ENCODE results near the gene LDAF1.
"Not testable (repeated sequence)": the region's sequence is repeated elsewhere in the genome, so short reads cannot be mapped to it uniquely, and the experiment has no call there.

Gene LDAF1

GRCh38 chr16:21162661-21163151, 4.2 kb downstream of the LDAF1 start:
- DNase-seq = no peak

GRCh38 chr16:21163576-21163975, 5.1 kb downstream of the LDAF1 start:
- no peak for DNase-seq

- DNase-seq = no peak
Observed at GRCh38 chr16:21164521-21165168, 6.2 kb downstream of the LDAF1 start.

- DNase-seq = no peak
Observed at GRCh38 chr16:21166561-21166961, 8.1 kb downstream of the LDAF1 start.

- DNase-seq = no peak
Observed at GRCh38 chr16:21167360-21167759, 8.9 kb downstream of the LDAF1 start.

GRCh38 chr16:21167929-21168602, 9.6 kb downstream of the LDAF1 start:
- no peak for DNase-seq

GRCh38 chr16:21169249-21169981, 10.9 kb downstream of the LDAF1 start:
- no peak for DNase-seq

GRCh38 chr16:21170116-21170515, 11.6 kb downstream of the LDAF1 start:
- not testable (repeated sequence) for DNase-seq

GRCh38 chr16:21172650-21173049, 14.2 kb downstream of the LDAF1 start:
- no peak for DNase-seq

- no peak for DNase-seq
Observed at GRCh38 chr16:21175397-21175796, 16.9 kb downstream of the LDAF1 start.

GRCh38 chr16:21179126-21179982, 20.9 kb downstream of the LDAF1 start:
- no peak for DNase-seq

GRCh38 chr16:21179983-21180365, 21.5 kb downstream of the LDAF1 start:
- DNase-seq = no peak

- no peak for DNase-seq
Observed at GRCh38 chr16:21183995-21184394, 25.5 kb downstream of the LDAF1 start.

- no peak for DNase-seq
Observed at GRCh38 chr16:21184834-21185233, 26.4 kb downstream of the LDAF1 start.

GRCh38 chr16:21185659-21186325, 27.3 kb downstream of the LDAF1 start:
- no peak for DNase-seq

- no peak for DNase-seq
Observed at GRCh38 chr16:21186326-21186691, 27.8 kb downstream of the LDAF1 start.

- DNase-seq = no peak
Observed at GRCh38 chr16:21189311-21189710, 30.8 kb downstream of the LDAF1 start.

GRCh38 chr16:21190013-21190412, 31.5 kb downstream of the LDAF1 start:
- no peak for DNase-seq

GRCh38 chr16:21190599-21190998, 32.1 kb downstream of the LDAF1 start:
- no peak for DNase-seq

GRCh38 chr16:21192991-21193390, 34.5 kb downstream of the LDAF1 start:
- DNase-seq = no peak

- no peak for DNase-seq
Observed at GRCh38 chr16:21194771-21195301, 36.4 kb downstream of the LDAF1 start.

- DNase-seq = not testable (repeated sequence)
Observed at GRCh38 chr16:21195330-21195729, 36.9 kb downstream of the LDAF1 start.
